OCI-LY3 (cell line): ENCODE measurements around the gene DNAH10.
A peak's percentile ranks its signal among the peaks of the same experiment; 100 is the strongest.

Experiments
- H2AFZ ChIP-seq: fragments of 200-600, 300-600 bp; shearing (Covaris generic); 2 replicates; pipeline ENCODE4 v1.6.0; 2014; ENCODE audit warnings: antibody characterized with exemption, low read depth, low read length
- H3K27ac ChIP-seq: fragments of 200-600, 300-600 bp; sonication (generic); 2 replicates; pipeline ENCODE4 v1.5.1; 2014; ENCODE audit warnings: mild to moderate bottlenecking, low read length, moderate library complexity, mixed read lengths
- H3K27me3 ChIP-seq: fragments of 200-600, 300-600 bp; sonication (generic); 2 replicates; pipeline ENCODE4 v1.6.1; 2014; ENCODE audit warnings: low read depth, low read length, mixed read lengths
- H3K36me3 ChIP-seq: fragments of 200-600, 300-600 bp; sonication (generic); replicated peaks from 2 replicates; pipeline ENCODE3; 2014; ENCODE audit warnings: low read depth, low read length, mixed read lengths
- H3K4me1 ChIP-seq: fragments of 300-600, 200-600 bp; sonication (generic); 2 replicates; pipeline ENCODE4 v1.6.1; 2014; ENCODE audit warnings: low read length, mixed read lengths
- H3K4me2 ChIP-seq: fragments of 200-600, 300-600 bp; sonication (generic); 2 replicates; pipeline ENCODE4 v1.6.1; 2014; ENCODE audit warnings: low read length, mixed read lengths
- H3K4me3 ChIP-seq: fragments of 300-600, 200-600 bp; sonication (generic); 2 replicates; pipeline ENCODE4 v1.5.1; 2014; ENCODE audit warnings: antibody characterized with exemption, mild to moderate bottlenecking, low read length, moderate library complexity
- H3K79me2 ChIP-seq: fragments of 300-600, 200-600 bp; shearing (Covaris generic); 2 replicates; pipeline ENCODE4 v1.6.1; 2014; ENCODE audit warnings: mild to moderate bottlenecking, low read length, mixed read lengths
- H3K9ac ChIP-seq: fragments of 300-600, 200-600 bp; shearing (Covaris generic); 2 replicates; pipeline ENCODE4 v1.6.0; 2014; ENCODE audit warnings: mild to moderate bottlenecking, low read length, moderate library complexity
- H3K9me3 ChIP-seq: fragments of 200-600, 300-600 bp; shearing (Covaris generic); 2 replicates; pipeline ENCODE4 v1.6.1; 2014; ENCODE audit warnings: low read length, mixed read lengths; ENCODE audit not compliant: insufficient read depth
- H4K20me1 ChIP-seq: fragments of 200-600, 300-600 bp; sonication (generic); 2 replicates; pipeline ENCODE4 v1.6.1; 2016; ENCODE audit warnings: low read length, mixed read lengths; ENCODE audit not compliant: insufficient read depth
- CTCF ChIP-seq: fragments of 200-600, 300-600 bp; sonication (generic); IDR thresholded peaks from 2 replicates; pipeline ENCODE4 v1.5.1; 2014; ENCODE audit warnings: antibody characterized with exemption, low read length, low read depth
- EZH2phosphoT487 ChIP-seq: fragments of 200-600 bp; shearing (Covaris generic); IDR thresholded peaks from 2 replicates; pipeline ENCODE4 v1.6.1; 2018; ENCODE audit warnings: antibody characterized with exemption, mixed run types, low read depth

The DNAH10 gene

GRCh38 chr12:123938679-123939480, 176.8 kb downstream of the DNAH10 start:
- H2AFZ ChIP-seq, result no peak overlapping the region
- no peaks in the 10 kb centered on the region for H3K79me2 ChIP-seq
- no peaks in the 10 kb centered on the region for H3K27me3 ChIP-seq
- no peak overlapping the region for H3K9ac ChIP-seq
- H3K27ac ChIP-seq, result no peak overlapping the region
- peak overlapping the region; percentile 14; the same call in 1 of the 2 replicates for H3K4me2 ChIP-seq
- peaks cover 5% of the 10 kb centered on the region for H3K36me3 ChIP-seq
- H3K4me1 ChIP-seq, result peaks cover 12% of the 10 kb centered on the region
- no peaks in the 10 kb centered on the region for H3K9me3 ChIP-seq
- TF ChIP-seq CTCF (peak; percentile 36; the same call in 1 of the 2 replicates), EZH2phosphoT487 (no peak)
- no peak overlapping the region for H3K4me3 ChIP-seq
- no peaks in the 10 kb centered on the region for H4K20me1 ChIP-seq

- Histone ChIP-seq H4K20me1 (no peaks in the 10 kb centered on the region), H3K27ac (no peak overlapping the region), H3K4me2 (no peak overlapping the region), H3K9me3 (no peaks in the 10 kb centered on the region), H3K36me3 (peaks cover 5% of the 10 kb centered on the region), H3K79me2 (no peaks in the 10 kb centered on the region), H2AFZ (no peak overlapping the region), H3K4me1 (peaks cover 12% of the 10 kb centered on the region), H3K9ac (no peak overlapping the region), H3K4me3 (no peak overlapping the region), H3K27me3 (no peaks in the 10 kb centered on the region)
- TF ChIP-seq EZH2phosphoT487 (no peak), CTCF (no peak)
Observed at GRCh38 chr12:123939716-123940626, 177.9 kb downstream of the DNAH10 start.

GRCh38 chr12:123940627-123940966, 178.5 kb downstream of the DNAH10 start:
- peaks cover 5% of the 10 kb centered on the region for H3K36me3 ChIP-seq
- no peak overlapping the region for H3K4me3 ChIP-seq
- no peaks in the 10 kb centered on the region for H3K27me3 ChIP-seq
- no peak overlapping the region for H3K27ac ChIP-seq
- H3K9ac ChIP-seq, result no peak overlapping the region
- TF ChIP-seq CTCF (no peak), EZH2phosphoT487 (no peak)
- H4K20me1 ChIP-seq, result no peaks in the 10 kb centered on the region
- H3K79me2 ChIP-seq, result no peaks in the 10 kb centered on the region
- no peak overlapping the region for H2AFZ ChIP-seq
- no peaks in the 10 kb centered on the region for H3K9me3 ChIP-seq
- H3K4me1 ChIP-seq, result peaks cover 12% of the 10 kb centered on the region
- no peak overlapping the region for H3K4me2 ChIP-seq

- H3K9ac ChIP-seq, result no peak overlapping the region
- H3K4me2 ChIP-seq, result no peak overlapping the region
- TF ChIP-seq CTCF (no peak), EZH2phosphoT487 (no peak)
- no peaks in the 10 kb centered on the region for H4K20me1 ChIP-seq
- H3K4me3 ChIP-seq, result no peak overlapping the region
- no peak overlapping the region for H3K27ac ChIP-seq
- H3K79me2 ChIP-seq, result no peaks in the 10 kb centered on the region
- no peak overlapping the region for H2AFZ ChIP-seq
- H3K36me3 ChIP-seq, result peaks cover 5% of the 10 kb centered on the region
- H3K4me1 ChIP-seq, result peaks cover 12% of the 10 kb centered on the region
- H3K9me3 ChIP-seq, result no peaks in the 10 kb centered on the region
- H3K27me3 ChIP-seq, result no peaks in the 10 kb centered on the region
Observed at GRCh38 chr12:123941000-123941399, 178.9 kb downstream of the DNAH10 start.
